Measurements from ENCODE around the gene C3.

The C3 gene

GRCh38 chr19:6687114-6687513 is 33.3 kb downstream of the C3 start:
- H3K27ac ChIP-seq, result no peak overlapping the region
- no peak for TF ChIP-seq CTCF (conservative IDR thresholded peaks at IDR 0.05; ENCODE audit: low read depth)
- ChIA-PET POLR2A (ENCODE audit: low non-redundant PET) (no interaction called here), CTCF (interaction anchor here (0.6 kb wide), 1 partner anchor 685 kb away, joined by 3 read pairs; no protein-coding TSS in a partner anchor)
- DNase-seq (ENCODE audit: low spot score), result no peak

DNA sequence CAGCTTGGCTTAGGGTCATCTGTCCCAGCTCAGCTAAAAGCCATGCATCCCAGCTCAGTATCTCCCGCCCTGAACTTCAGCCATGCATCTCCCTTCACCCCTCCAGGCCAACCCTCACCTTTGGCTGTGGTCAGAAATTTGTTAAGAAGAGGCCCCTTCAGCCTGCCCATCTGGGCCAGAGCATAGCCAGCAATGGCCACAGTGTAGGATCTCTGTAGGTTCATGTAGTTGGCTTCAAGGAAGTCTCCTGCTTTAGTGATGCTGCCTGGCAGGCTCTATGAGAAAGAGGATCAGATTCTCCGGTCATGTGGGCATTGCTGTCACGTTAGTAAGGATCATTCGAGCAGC is 33.8 kb downstream of the C3 start:
- ChIA-PET CTCF (no interaction called here), POLR2A (ENCODE audit: low non-redundant PET) (no interaction called here)

GRCh38 chr19:6685962-6686627 is 34.4 kb downstream of the C3 start:
- no peak for DNase-seq (ENCODE audit: low spot score)
- CTCF ChIA-PET, result no interaction called here
- no peak overlapping the region for H3K27ac ChIP-seq
- no peak for TF ChIP-seq CTCF (conservative IDR thresholded peaks at IDR 0.05; ENCODE audit: low read depth)
- POLR2A ChIA-PET (ENCODE audit: low non-redundant PET), result no interaction called here

More for the DNA sequence above, 33.8 kb downstream of the C3 start:
- no peak for TF ChIP-seq CTCF (conservative IDR thresholded peaks at IDR 0.05; ENCODE audit: low read depth)
- DNase-seq (ENCODE audit: low spot score), result no peak
- H3K27ac ChIP-seq, result no peak overlapping the region

DNA sequence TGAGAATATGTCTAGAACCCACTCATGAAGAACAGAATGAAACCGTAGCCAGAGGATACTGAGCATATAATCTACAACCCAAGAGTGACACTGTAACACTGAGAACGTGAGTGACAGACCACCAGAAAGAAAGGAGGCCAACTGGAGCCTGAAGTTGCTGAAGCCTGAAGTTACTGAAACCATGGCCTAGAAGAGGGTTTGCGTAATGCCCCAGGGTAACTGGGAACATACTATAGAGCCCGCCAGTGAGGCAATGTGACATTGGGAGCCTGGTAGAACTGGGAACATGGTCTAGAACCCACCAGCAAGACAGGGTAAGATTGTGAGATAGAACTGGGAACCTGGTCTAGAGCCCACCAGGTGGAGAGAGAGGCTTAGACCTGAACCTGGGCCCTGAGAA is 35.0 kb downstream of the C3 start:
- no peak overlapping the region for H3K27ac ChIP-seq
- POLR2A ChIA-PET (ENCODE audit: low non-redundant PET), result no interaction called here
- TF ChIP-seq CTCF (conservative IDR thresholded peaks at IDR 0.05; ENCODE audit: low read depth), result no peak
- DNase-seq (ENCODE audit: low spot score), result no peak
- CTCF ChIA-PET, result no interaction called here

DNA sequence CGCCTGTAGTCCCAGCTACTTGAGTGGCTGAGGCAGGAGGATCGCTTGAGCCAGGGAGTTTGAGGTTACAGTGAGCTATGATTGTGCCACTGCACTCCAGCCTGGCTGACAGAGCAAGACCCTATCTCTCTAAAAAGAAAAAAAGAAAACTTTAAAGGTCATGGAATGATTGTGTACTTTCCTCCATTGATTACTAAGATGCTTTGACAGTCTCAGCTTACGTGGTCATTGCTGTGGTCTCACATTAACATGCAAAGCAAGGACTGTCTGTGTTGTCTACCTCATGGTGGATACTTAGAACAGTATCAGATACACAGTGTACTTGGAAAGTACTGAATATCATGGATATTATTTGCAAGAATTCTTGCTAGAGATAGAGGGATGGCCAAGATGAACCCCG is 36.5 kb downstream of the C3 start:
- no peak overlapping the region for H3K27ac ChIP-seq
- no peak for DNase-seq (ENCODE audit: low spot score)
- TF ChIP-seq CTCF (conservative IDR thresholded peaks at IDR 0.05; ENCODE audit: low read depth), result no peak
- CTCF ChIA-PET, result interaction anchor here (0.7 kb wide), 1 partner anchor 1148 kb away, joined by 3 read pairs; no protein-coding TSS in a partner anchor
- POLR2A ChIA-PET (ENCODE audit: low non-redundant PET), result no interaction called here

GRCh38 chr19:6682607-6683128 is 37.8 kb downstream of the C3 start:
- CTCF ChIA-PET, result no interaction called here
- H3K27ac ChIP-seq, result no peak overlapping the region
- POLR2A ChIA-PET (ENCODE audit: low non-redundant PET), result no interaction called here
- no peak for TF ChIP-seq CTCF (conservative IDR thresholded peaks at IDR 0.05; ENCODE audit: low read depth)
- DNase-seq (ENCODE audit: low spot score), result no peak
